ENCODE data around the gene ANKRD34B.

Gene ANKRD34B

GRCh38 chr5:80554646-80555045 is 15.4 kb downstream of the ANKRD34B start:
- H3K9me3 Mint-ChIP-seq, result no peaks in the 10 kb centered on the region

GRCh38 chr5:80541392-80541791 is 28.7 kb downstream of the ANKRD34B start:
- peaks cover 8% of the 10 kb centered on the region for H3K27me3 Mint-ChIP-seq
- H3K4me1 Mint-ChIP-seq, result no peaks in the 10 kb centered on the region
- H3K36me3 Mint-ChIP-seq, result no peaks in the 10 kb centered on the region
- H3K9me3 Mint-ChIP-seq, result no peaks in the 10 kb centered on the region
- CTCF ChIA-PET, result no interaction called here
- DNase-seq, result no peak
- no peak overlapping the region for H3K4me3 Mint-ChIP-seq
- no peak overlapping the region for H3K27ac Mint-ChIP-seq

More at GRCh38 chr5:80554646-80555045, 15.4 kb downstream of the ANKRD34B start:
- H3K27me3 Mint-ChIP-seq, result peaks cover 39% of the 10 kb centered on the region
- no peak for DNase-seq
- CTCF ChIA-PET, result no interaction called here
- no peak overlapping the region for H3K4me3 Mint-ChIP-seq
- H3K4me1 Mint-ChIP-seq, result no peaks in the 10 kb centered on the region
- H3K27ac Mint-ChIP-seq, result no peak overlapping the region
- H3K36me3 Mint-ChIP-seq, result no peaks in the 10 kb centered on the region

DNA sequence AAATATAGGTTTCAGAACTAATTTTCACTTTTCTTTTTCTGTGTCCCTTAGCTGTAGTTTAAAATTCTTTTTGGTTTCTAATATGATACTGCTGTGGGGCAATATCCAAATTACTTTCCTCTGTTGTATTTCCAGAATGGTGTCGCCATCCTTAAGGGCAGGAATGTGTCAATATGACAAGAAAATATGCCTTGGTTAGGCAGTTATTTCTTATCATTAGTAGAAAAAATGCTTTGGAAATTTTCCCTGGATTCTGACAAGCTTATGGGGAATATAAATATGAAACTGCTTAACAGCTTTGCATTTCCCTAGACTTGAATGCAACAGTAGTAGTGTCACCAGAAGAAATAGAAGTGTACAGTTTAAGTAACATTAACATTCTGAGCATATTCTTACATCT is 29.4 kb downstream of the ANKRD34B start:
- DNase-seq, result no peak
- H3K36me3 Mint-ChIP-seq, result no peaks in the 10 kb centered on the region
- CTCF ChIA-PET, result no interaction called here
- H3K4me1 Mint-ChIP-seq, result no peaks in the 10 kb centered on the region
- H3K9me3 Mint-ChIP-seq, result no peaks in the 10 kb centered on the region
- H3K27ac Mint-ChIP-seq, result no peak overlapping the region
- H3K27me3 Mint-ChIP-seq, result peaks cover 8% of the 10 kb centered on the region
- no peak overlapping the region for H3K4me3 Mint-ChIP-seq

- no peaks in the 10 kb centered on the region for H3K36me3 Mint-ChIP-seq
- no peak overlapping the region for H3K4me3 Mint-ChIP-seq
- H3K27ac Mint-ChIP-seq, result no peak overlapping the region
- no peaks in the 10 kb centered on the region for H3K9me3 Mint-ChIP-seq
- CTCF ChIA-PET, result no interaction called here
- no peak for DNase-seq
- H3K27me3 Mint-ChIP-seq, result no peaks in the 10 kb centered on the region
- no peaks in the 10 kb centered on the region for H3K4me1 Mint-ChIP-seq
Measured at GRCh38 chr5:80516826-80517225, 53.3 kb downstream of the ANKRD34B start.

GRCh38 chr5:80509362-80509761 is 60.7 kb downstream of the ANKRD34B start:
- Mint-ChIP-seq H3K4me1 (peaks cover 3% of the 10 kb centered on the region), H3K27me3 (no peaks in the 10 kb centered on the region), H3K36me3 (no peaks in the 10 kb centered on the region), H3K9me3 (no peaks in the 10 kb centered on the region), H3K4me3 (no peak overlapping the region), H3K27ac (no peak overlapping the region)
- CTCF ChIA-PET, result no interaction called here
- DNase-seq, result no peak

GRCh38 chr5:80508844-80509243 is 61.2 kb downstream of the ANKRD34B start:
- CTCF ChIA-PET, result no interaction called here
- Mint-ChIP-seq H3K4me1 (peaks cover 7% of the 10 kb centered on the region), H3K4me3 (no peak overlapping the region), H3K36me3 (no peaks in the 10 kb centered on the region), H3K9me3 (no peaks in the 10 kb centered on the region), H3K27me3 (no peaks in the 10 kb centered on the region), H3K27ac (no peak overlapping the region)
- DNase-seq, result no peak

- Mint-ChIP-seq H3K27ac (no peak overlapping the region), H3K4me1 (peaks cover 9% of the 10 kb centered on the region), H3K9me3 (no peaks in the 10 kb centered on the region), H3K4me3 (no peak overlapping the region), H3K36me3 (no peaks in the 10 kb centered on the region), H3K27me3 (no peaks in the 10 kb centered on the region)
- CTCF ChIA-PET, result no interaction called here
- DNase-seq, result no peak
Measured at GRCh38 chr5:80507663-80508062, 62.4 kb downstream of the ANKRD34B start.
